HG02588 (cell line): ENCODE results near the gene SAMD9L.
"Not testable (repeated sequence)": the region's sequence is repeated elsewhere in the genome, so short reads cannot be mapped to it uniquely, and the experiment has no call there.

Experiments used
- ATAC-seq: cut with Tn5 transposase; IDR thresholded peaks from one replicate; pipeline ENCODE4 v1.9.1; 2021; ENCODE audit warnings: mild to moderate bottlenecking, moderate library complexity; ENCODE audit not compliant: unreplicated experiment

Gene SAMD9L

DNA sequence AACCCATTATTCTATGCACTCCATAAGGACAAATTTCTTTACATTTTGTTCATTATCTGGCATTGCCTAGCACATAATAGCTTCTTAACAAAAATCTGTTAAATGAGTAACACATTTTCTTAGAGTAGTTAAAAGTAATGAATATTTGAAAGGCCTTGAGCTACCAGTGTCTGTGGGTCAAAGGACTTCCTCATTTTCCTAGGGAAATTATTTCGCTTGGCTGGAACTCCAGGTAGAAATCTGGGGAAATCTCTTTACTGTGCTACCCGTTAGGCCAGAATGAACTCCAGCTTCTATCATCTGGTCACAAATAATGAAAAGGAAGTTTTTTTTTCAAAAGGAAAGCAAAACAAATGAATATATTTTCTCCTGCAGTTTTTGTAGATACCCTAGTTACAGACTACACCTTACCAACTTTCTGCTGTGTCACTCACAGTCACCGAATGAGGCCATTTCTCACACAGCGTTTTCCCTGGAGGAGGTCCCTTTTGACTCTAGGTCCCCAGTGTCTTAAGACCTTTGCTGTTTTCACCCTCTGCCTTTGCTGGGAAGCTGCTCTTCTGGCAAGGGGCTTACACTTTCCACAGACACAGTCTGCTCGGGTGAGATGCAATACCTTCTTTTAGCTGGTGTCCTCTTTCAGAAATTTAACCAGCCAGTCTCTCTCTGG, 1.6 kb downstream of the SAMD9L start:
- ATAC-seq: no peak

DNA sequence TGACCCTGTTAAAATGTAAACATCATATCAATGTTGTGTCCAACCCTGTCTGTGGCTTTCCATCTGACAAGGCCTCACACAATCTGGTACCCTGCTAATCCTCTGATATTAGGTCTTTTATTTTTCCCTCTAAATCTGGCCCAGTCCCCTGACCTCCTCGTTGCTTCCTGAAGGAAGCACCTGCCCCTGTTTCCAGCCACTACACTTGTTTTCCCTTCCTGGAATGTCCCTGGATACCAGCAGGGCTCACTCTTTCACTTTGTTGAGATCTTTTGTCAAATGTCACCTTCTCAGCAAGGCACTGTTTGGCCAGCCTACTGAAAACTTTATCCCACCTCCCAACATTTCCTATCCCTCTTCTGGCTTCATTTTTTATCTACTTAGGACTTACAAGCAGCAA, 2.1 kb downstream of the SAMD9L start:
- no peak for ATAC-seq

- no peak for ATAC-seq
Observed at GRCh38 chr7:93145354-93145753, 2.8 kb downstream of the SAMD9L start.

DNA sequence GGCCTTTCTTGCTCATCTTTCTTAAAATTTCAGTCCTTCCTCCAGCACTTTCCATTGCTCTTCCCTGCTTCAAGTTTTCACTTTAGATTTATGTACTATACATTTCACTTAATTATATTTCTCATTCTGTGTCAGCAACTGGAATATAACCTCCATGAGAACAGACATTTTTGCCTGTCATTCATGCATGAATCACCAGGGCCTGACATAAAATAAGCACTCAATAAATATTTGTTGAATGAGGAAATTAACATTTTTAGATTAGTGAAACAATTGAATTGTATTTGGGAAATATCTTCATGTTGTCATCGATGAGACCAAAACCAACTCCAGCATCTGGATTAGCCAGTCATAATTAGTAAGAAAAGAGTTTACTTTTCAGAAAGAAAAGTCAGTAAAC, 6.1 kb downstream of the SAMD9L start:
- no peak for ATAC-seq

DNA sequence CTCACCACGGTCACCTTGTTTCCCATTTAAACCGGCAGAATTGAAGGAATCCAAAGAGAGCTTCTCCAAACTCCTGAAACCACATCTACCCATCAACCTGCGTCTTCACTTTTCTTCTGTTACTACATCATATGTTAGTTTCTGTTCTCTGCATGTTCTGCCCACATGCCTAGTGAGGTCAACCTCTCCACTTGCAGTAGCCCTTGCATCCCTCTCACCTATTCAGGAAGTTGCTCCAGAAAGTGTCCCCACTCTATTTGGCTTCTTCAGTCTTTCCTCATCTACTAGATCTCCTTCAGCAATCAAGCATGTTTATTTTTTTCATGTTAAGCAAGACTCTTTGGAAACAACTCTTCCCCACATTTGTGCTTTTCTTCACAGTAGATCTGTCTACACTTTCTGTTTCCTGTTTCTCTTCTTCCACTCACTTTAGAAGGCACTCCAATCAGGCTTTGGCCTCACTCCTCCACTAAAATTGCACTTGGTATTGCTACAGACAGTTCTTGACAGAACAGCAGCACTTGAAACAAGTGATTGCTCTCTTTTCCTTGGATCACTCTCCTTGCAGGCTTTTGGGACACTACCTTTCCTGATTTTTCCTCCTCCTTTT, 7.5 kb downstream of the SAMD9L start:
- no peak for ATAC-seq

DNA sequence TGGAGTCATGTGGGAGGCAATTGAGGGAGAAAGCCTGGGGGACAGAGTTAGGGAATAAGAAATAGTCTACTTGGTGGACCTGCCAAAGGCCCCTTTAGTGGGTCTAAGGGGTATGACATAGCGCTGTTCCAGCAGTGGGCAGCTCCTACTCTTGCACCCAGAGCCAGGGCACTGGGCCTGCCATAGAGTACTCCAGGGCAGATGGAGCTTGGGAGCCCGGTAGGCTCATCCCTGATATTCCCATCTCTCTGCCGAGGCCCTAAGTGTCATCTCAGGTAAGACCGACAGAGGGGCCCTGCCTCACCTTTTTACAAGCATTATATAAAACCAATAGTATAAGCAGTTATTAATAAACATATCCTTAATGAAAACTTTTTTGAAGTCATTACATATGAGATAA, 9.6 kb downstream of the SAMD9L start:
- ATAC-seq: no peak

DNA sequence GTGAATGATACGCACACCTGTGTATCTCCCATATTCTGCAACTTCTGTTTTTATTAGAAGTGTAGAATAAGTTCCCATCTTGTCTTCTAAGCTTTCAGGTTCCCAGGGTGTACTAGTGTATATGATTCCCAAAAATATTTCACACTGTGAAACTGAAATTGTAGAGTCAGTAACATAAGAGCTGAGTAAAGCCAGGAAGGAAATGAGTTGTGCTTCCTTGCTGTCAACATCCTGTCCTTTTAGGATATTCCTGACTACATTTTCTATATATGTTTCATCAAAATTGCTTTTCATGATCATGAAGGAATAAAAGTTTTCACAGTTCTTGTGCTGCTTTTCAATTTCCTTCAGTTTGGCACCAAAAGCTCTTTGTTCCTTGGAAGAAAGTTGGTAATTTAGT, 15.2 kb downstream of the SAMD9L start:
- ATAC-seq: no peak

DNA sequence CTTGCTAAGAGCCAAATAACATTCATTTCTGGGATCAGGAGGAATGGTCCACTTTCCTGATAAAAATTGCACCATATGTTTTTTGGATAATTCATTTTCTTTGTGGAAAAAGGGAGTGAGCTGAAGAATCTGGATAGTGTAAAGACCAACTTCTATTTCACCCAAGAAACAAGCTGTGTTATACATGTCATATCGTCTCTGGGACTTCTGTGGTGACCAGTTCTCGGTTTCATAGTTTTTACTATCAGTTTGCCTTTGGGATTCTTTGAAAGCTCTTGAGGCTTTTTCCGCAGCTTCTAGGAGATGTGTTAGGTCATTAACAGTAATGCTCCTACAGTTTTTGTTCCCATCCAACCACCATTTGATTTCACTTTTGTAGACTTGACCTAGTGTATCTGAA, 16.0 kb downstream of the SAMD9L start:
- ATAC-seq: no peak

GRCh38 chr7:93126954-93127353, 21.2 kb downstream of the SAMD9L start:
- ATAC-seq: not testable (repeated sequence)

DNA sequence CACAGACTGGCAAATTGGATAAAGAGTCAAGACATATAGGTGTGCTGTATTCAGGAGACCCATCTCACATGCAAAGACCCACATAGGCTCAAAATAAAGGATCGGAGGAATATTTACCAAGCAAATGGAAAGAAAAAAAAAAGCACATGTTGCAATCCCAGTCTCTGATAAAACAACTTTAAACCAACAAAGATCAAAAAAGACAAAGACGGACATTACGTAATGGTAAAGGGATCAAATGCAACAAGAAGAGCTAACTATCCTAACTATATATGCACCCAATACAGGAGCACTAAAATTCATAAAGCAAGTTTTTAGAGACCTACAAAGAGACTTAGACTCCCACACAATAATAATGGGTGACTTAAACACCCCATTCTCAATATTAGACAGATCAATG, 24.7 kb downstream of the SAMD9L start:
- not testable (repeated sequence) for ATAC-seq

GRCh38 chr7:93120592-93121549, 27.3 kb downstream of the SAMD9L start:
- ATAC-seq: no peak

DNA sequence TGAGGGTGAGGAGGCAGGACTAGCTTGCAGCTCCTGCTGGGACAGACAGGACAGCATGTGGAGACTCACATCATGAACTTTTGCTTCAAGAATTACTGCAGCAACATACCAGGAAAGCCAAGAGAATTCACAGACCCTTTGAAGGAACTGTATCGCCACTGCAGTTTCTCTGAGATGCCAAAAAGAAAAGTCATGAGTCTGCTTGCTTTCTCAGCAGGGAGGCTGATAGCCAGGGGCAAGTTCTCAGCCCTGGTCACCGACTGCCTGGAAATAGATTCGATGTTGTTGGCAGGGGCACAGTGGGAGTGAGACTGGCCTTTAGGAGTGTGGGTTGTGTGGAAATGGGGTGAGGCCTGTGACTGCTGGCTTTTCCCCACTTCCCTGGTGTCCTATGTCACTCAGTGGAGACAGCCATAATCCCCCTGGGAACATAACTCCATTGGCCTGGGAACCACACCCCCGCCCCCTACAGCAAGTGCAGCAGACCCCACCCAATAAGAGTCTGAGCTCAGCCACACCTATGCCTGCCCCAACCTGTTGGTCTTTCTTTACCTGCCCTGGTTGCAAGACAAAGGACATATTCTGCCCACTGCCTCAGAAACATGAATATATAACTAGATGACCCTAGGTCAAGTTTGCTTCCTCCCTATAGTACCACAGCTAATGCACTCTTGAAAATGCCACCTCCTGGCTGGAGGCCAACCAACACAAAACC, 28.8 kb downstream of the SAMD9L start:
- ATAC-seq: no peak

DNA sequence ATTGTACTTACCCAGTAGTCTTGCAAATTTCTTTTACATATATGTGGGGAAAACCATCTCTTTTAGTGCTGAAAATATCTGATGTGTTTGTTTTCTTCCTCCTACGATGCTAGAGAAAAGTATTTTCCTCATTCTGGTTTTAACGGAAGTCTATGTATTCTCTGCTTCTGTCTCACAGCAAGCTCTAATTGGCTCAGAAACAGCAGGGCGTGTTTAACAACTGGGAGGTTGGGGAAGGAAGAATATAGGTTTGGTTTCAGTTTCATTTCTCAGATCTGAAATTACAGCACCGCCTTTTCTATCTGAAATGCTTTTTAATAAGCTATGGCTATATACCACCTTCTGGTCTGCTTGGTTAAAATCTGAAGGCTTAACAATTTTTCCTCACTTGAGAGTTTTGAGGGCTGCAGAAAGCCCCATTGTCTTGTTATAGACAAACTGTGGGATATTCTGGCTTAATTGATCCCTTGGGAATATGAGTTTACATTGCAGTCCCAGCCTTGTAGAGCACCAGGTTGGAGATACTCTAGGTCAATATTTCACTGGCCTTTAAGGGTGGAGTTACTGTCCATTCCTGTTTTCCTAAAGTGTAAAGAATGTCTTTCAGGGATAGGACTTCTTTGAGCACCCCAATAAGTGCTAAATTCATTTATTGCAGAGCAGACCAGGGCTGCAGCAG, 30.2 kb downstream of the SAMD9L start, which contains the start of gene SAMD9:
TSS of gene SAMD9 (minus strand) at position 128 of the 679 bp plus-strand sequence. CDS start 11,882 bp downstream, outside the sequence.
- ATAC-seq: peak; percentile 99

- ATAC-seq: no peak
Observed at GRCh38 chr7:93117327-93117726, 30.9 kb downstream of the SAMD9L start.

DNA sequence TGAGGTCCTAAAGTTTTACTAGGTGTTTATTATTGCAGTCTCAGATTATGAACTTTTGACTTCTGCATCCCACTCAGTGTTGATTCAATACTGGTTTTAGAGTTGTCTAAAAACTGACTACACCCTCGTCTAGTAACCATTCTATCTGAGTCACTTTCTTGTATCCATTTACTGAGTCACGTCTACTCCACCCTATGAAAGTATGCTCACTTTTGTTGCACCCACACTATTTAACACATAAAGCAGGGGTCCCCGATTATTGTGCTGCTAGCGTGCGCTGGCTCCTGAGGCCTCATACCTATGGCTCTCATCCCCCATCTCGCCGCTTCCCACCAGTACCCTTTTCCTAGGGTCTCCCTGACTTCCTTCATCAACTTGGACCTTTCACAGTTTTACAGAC, 32.4 kb downstream of the SAMD9L start:
- ATAC-seq: no peak

DNA sequence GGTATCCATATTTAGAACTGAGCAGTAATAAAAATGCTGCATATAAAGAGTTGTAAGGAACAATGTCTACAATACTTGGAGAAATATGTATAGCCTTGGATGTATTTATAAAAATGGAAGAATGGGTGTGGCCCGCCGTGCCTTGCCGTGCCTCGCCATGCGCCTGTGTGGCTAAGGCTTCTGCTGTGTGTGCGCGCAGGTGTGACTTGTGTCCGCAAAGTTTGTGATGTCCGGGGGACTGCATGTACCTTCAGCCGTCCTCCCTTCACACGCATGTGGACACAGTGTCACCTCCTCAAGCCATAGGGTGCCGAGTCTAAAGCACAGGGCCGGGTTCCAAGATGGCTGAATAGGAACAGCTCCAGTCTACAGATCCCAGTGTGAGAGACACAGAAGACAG, 40.2 kb downstream of the SAMD9L start:
- ATAC-seq: no peak

- no peak for ATAC-seq
Observed at GRCh38 chr7:93097388-93097787, 50.8 kb downstream of the SAMD9L start.

GRCh38 chr7:93092757-93093370, 55.3 kb downstream of the SAMD9L start:
- ATAC-seq: no peak
